ENCODE measurements around the gene STARD7. TPM values are rescaled to one million over a fixed set of nuclear protein-coding genes. Genes with fewer than 3 reads are reported as not detected.

STARD7 gene
- total and polyA plus RNA-seq, 10 of the 15 experiments (the other 5 are each of a cell fraction or from before 2014, with no cell fraction given): 85.4 to 237 (median 153) TPM

GRCh38 chr2:96207774-96208142 is 869 bp downstream of the STARD7 start (continued):
- TF ChIP-seq TCF7 (IDR thresholded peaks at IDR 0.05; ENCODE audit: borderline replicate concordance) (no peak), SMAD5 (IDR thresholded peaks at IDR 0.05; ENCODE audit: low read depth) (no peak), SKIL (IDR thresholded peaks at IDR 0.05; ENCODE audit: low read depth, poor library complexity, severe bottlenecking) (peak; percentile 51), SRF (IDR thresholded peaks at IDR 0.05; ENCODE audit: low read depth in 2 of 2, low read length in 2 of 2) (no peak), TCF12 (IDR thresholded peaks at IDR 0.05; ENCODE audit: low read depth, low read length) (no peak), ZNF217 (IDR thresholded peaks at IDR 0.05) (no peak), NBN (IDR thresholded peaks at IDR 0.05) (no peak), CEBPZ (IDR thresholded peaks at IDR 0.05; ENCODE audit: low read depth, low read length) (no peak), PML (IDR thresholded peaks at IDR 0.05; ENCODE audit: low read length) (0 out of 2 replicates have a peak, but pooled peaks have one; percentile 16), TARDBP (IDR thresholded peaks at IDR 0.05; ENCODE audit: borderline replicate concordance) (no peak), ASH2L (IDR thresholded peaks at IDR 0.05; ENCODE audit: borderline replicate concordance, low read depth) (no peak), IRF3 (IDR thresholded peaks at IDR 0.05) (no peak), POLR2AphosphoS2 (IDR thresholded peaks at IDR 0.05; ENCODE audit: low read depth, low read length) (no peak), MEF2A (IDR thresholded peaks at IDR 0.05; ENCODE audit: insufficient read depth, low read depth, low read length) (0 out of 2 replicates have a peak, but pooled peaks have one; percentile 31), ETV6 (conservative IDR thresholded peaks at IDR 0.05 in 1 of 2, IDR thresholded peaks at IDR 0.05 in 1 of 2; ENCODE audit: borderline replicate concordance in 1 of 2, low read depth in 1 of 2) (no peak), POLR2A (IDR thresholded peaks at IDR 0.05; ENCODE audit: low read depth, low read length) (no peak), MYC (IDR thresholded peaks at IDR 0.05; ENCODE audit: insufficient read depth, insufficient read length, insufficient replicate concordance, low read length, severe bottlenecking) (no peak), GATAD2B (conservative IDR thresholded peaks at IDR 0.05; ENCODE audit: low read depth) (no peak), SUZ12 (IDR thresholded peaks at IDR 0.05; ENCODE audit: unreplicated experiment) (no peak), STAT3 (IDR thresholded peaks at IDR 0.05; ENCODE audit: low read depth, low read length) (no peak), KDM1A (IDR thresholded peaks at IDR 0.05; ENCODE audit: borderline replicate concordance) (no peak), PAX5 (IDR thresholded peaks at IDR 0.05; ENCODE audit: borderline replicate concordance, low read depth, low read length) (no peak), EED (IDR thresholded peaks at IDR 0.05; ENCODE audit: low read depth) (no peak)

Data from GM12878 (cell line).